Endothelial cell (in vitro differentiated cells): ENCODE results near the gene NUP214. TPM values are rescaled to one million over a fixed set of nuclear protein-coding genes. Genes with fewer than 3 reads are reported as not detected.

Experiments used
- DNase-seq: peaks from one replicate; pipeline ENCODE4 v3.0.0; 2021; ENCODE audit warnings: low spot score
- H3K27ac Mint-ChIP-seq: one replicate; pipeline ENCODE4 v1.8.0; 2021; ENCODE audit warnings: mixed read lengths, inconsistent platforms; ENCODE audit not compliant: unreplicated experiment
- H3K27me3 Mint-ChIP-seq: one replicate; pipeline ENCODE4 v1.8.0; 2021; ENCODE audit warnings: mild to moderate bottlenecking, moderate library complexity, mixed read lengths, inconsistent platforms; ENCODE audit not compliant: unreplicated experiment
- H3K36me3 Mint-ChIP-seq: one replicate; pipeline ENCODE4 v1.8.0; 2021; ENCODE audit warnings: mild to moderate bottlenecking, low read depth, mixed read lengths, inconsistent platforms; ENCODE audit not compliant: unreplicated experiment
- H3K4me1 Mint-ChIP-seq: one replicate; pipeline ENCODE4 v1.8.0; 2021; ENCODE audit warnings: mild to moderate bottlenecking, mixed read lengths, inconsistent platforms; ENCODE audit not compliant: unreplicated experiment
- H3K4me3 Mint-ChIP-seq: one replicate; pipeline ENCODE4 v1.8.0; 2021; ENCODE audit warnings: mild to moderate bottlenecking, mixed read lengths, inconsistent platforms; ENCODE audit not compliant: unreplicated experiment
- H3K9me3 Mint-ChIP-seq: one replicate; pipeline ENCODE4 v1.8.0; 2021; ENCODE audit warnings: mixed read lengths, inconsistent platforms; ENCODE audit not compliant: unreplicated experiment
- CTCF ChIP-seq: fragments of 200-600 bp; sonication (generic); IDR thresholded peaks from one replicate; pipeline ENCODE4 v1.5.0; 2021; ENCODE audit warnings: antibody characterized with exemption; ENCODE audit not compliant: unreplicated experiment
- total RNA-seq: library from RNA; stranded (reverse); fragmentation: NEBNext Ultra II Directional; extraction: Animal tissue kit (Norgen Biotek cat#: 25700); gene quantifications from one replicate; pipeline ENCODE4 v1.2.1, GENCODE V29; 2021; ENCODE audit not compliant: unreplicated experiment

Gene NUP214
- total RNA-seq, 1 donor from 2014 or later: 60.8 TPM

DNA sequence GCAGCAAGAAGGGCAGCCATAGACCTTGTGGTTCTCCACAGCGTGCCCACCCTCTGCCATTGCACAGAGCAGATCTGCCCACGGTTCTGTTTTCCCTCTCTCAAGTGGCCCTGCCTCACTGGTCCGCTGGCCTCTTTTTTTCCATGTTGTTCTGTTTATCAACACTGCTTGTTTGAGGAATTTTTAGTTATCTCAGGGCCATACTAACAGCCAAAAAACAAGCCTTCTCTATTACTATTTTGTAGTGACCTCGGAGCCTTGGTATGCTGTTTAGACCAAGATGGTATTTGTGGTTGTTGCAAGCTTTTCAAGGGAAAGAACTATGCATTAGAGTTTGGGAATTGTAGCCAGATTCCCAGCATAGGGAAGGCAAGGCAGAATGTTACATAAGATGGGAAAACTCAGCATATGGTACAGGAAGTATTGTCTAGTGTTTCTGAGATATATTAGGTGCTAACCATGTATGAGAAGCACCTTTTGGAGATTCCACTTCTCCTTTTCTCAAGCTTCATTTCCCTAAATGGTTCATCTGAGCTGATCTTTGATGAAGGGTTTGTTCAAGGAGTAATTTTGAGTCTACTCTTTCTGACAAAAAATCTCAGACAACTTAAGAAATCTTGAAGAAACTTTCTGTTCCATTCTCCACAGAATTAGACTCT is 54.3 kb downstream of the NUP214 start:
- TF ChIP-seq CTCF: no peak
- peaks cover 11% of the 10 kb centered on the region for H3K36me3 Mint-ChIP-seq
- no peak overlapping the region for H3K4me3 Mint-ChIP-seq
- H3K27me3 Mint-ChIP-seq: peaks cover 2% of the 10 kb centered on the region
- H3K9me3 Mint-ChIP-seq: no peaks in the 10 kb centered on the region
- DNase-seq: no peak
- H3K4me1 Mint-ChIP-seq: no peaks in the 10 kb centered on the region
- H3K27ac Mint-ChIP-seq: no peak overlapping the region

- DNase-seq: no peak
- Mint-ChIP-seq H3K9me3 (no peaks in the 10 kb centered on the region), H3K36me3 (peaks cover 6% of the 10 kb centered on the region), H3K4me1 (no peaks in the 10 kb centered on the region), H3K4me3 (no peak overlapping the region), H3K27me3 (peaks cover 1% of the 10 kb centered on the region), H3K27ac (no peak overlapping the region)
- TF ChIP-seq CTCF: no peak
Measured at GRCh38 chr9:131180454-131180853, 55.1 kb downstream of the NUP214 start.

DNA sequence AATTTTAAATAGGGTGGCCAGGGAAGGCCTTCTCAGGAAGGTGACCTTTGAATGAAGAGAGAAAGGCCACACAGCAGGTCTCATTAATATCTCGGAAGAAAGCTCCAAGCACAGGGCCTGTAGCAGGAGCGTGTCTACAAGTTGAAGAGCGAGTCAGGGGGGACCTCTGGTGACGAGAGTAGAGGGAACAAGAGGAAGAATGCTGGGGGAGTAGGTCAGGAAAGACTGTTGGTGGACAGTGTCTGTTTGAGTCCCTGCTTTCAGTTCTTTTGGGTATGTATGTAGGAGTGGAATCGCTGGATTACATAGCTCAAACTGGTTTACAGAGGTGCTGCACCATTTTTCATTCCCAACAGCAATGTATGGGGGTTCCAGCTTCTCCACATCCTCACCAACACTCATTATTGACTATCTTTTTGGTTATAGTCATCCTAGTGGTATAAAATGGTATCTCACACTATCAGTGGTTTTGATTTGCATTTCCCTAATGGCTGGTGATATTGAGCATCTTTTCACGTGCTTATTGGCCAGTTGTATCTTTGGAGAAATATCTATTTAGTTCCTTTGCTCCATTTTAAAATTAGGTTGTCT is 55.8 kb downstream of the NUP214 start:
- Mint-ChIP-seq H3K4me1 (no peaks in the 10 kb centered on the region), H3K27ac (no peak overlapping the region), H3K27me3 (no peaks in the 10 kb centered on the region), H3K36me3 (peaks cover 7% of the 10 kb centered on the region), H3K4me3 (no peak overlapping the region), H3K9me3 (no peaks in the 10 kb centered on the region)
- peak; percentile 70 for TF ChIP-seq CTCF
- no peak for DNase-seq

GRCh38 chr9:131185924-131186323 is 60.5 kb downstream of the NUP214 start:
- H3K27me3 Mint-ChIP-seq: no peaks in the 10 kb centered on the region
- H3K4me1 Mint-ChIP-seq: peaks cover 3% of the 10 kb centered on the region
- no peak overlapping the region for H3K4me3 Mint-ChIP-seq
- TF ChIP-seq CTCF: no peak
- no peak for DNase-seq
- H3K9me3 Mint-ChIP-seq: no peaks in the 10 kb centered on the region
- H3K27ac Mint-ChIP-seq: no peak overlapping the region
- peaks cover 11% of the 10 kb centered on the region for H3K36me3 Mint-ChIP-seq

- no peaks in the 10 kb centered on the region for H3K27me3 Mint-ChIP-seq
- H3K27ac Mint-ChIP-seq: no peak overlapping the region
- peaks cover 11% of the 10 kb centered on the region for H3K36me3 Mint-ChIP-seq
- no peaks in the 10 kb centered on the region for H3K9me3 Mint-ChIP-seq
- TF ChIP-seq CTCF: no peak
- H3K4me3 Mint-ChIP-seq: no peak overlapping the region
- peaks cover 5% of the 10 kb centered on the region for H3K4me1 Mint-ChIP-seq
- DNase-seq: no peak
Measured at GRCh38 chr9:131186622-131187021, 61.2 kb downstream of the NUP214 start.
